Activated CD4-positive, CD25-positive, alpha-beta regulatory T cell (primary cell): ENCODE measurements around the gene ACAT2.
"Not testable (repeated sequence)": the region's sequence is repeated elsewhere in the genome, so short reads cannot be mapped to it uniquely, and the experiment has no call there.

Experiments
- DNase-seq, 4 experiments: peaks; one replicate each; lab custom pipeline; 2025; lab: John Stamatoyannopoulos, UW

Gene ACAT2

DNA sequence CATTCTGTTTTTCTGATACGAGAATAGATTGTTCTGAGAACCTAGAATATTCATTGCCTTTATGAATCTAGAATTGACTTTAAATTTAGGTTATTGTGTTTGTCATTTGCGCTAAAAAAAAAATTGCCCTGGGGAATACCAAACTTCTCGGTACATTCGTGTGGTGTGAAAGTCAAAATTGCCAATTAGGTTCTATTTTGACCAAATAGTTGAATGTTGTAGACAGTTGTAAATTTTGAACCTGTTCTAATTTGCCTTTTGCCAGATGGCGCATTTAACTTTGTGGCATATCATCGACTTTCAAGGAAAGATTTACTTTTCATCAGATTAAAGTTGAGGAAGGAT is 31.5 kb upstream of the ACAT2 start:
- DNase-seq = no peak

DNA sequence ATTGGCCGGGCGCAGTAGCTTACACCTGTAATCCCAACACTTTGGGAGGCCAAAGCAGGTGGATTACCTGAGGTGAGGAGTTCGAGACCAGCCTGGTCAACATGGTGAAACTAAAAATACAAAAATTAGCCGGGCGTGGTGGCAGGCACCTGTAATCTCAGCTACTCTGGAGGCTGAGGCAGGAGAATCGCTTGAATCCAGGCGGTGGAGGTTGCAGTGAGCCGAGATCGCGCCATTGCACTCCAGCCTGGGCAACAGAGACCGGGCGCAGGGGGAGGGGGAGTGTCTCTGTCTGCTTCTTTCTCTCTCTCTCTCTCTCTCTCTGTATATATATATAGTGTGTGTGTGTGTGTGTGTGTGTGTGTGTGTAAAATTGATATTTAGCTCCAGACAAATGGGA is 29.3 kb upstream of the ACAT2 start:
- not testable (repeated sequence) for DNase-seq

DNA sequence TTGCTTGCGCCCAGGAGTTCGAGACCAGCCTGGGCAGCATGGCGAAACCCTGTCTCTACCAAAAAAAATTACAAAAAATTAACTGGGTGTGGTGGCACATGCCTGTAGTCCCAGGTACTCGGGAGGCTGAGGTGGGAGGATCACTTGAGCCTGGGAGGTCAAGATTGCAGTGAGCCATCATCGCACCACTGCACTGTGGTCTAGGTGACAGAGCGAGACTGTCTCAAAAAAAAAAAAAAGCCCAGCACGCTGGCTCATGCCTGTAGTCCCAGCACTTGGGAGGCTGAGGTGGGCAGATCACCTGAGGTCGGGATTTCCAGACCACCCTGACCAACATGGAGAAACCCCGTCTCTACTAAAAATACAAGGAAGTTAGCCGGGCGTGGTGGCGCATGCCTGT is 28.4 kb upstream of the ACAT2 start:
- not testable (repeated sequence) for DNase-seq

DNA sequence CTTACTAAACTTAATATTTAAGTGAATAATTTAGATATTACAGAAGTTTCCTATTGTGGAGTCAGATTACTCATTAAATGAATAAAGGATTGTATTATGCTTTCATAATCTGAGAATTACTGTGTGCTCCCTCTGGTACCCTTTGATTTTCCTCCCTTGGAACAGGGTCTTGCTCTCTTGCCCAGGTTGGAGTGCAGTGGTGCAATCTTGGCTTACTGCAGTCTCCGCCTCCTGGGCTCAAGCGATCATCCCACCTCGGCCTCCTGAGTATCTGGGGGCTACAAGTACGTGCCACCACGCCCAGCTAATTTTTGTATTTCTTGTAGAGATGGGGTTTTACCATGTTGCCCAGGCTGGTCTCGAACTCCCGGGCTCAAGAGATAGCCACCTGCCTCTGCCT is 24.9 kb upstream of the ACAT2 start:
- no peak for DNase-seq

DNA sequence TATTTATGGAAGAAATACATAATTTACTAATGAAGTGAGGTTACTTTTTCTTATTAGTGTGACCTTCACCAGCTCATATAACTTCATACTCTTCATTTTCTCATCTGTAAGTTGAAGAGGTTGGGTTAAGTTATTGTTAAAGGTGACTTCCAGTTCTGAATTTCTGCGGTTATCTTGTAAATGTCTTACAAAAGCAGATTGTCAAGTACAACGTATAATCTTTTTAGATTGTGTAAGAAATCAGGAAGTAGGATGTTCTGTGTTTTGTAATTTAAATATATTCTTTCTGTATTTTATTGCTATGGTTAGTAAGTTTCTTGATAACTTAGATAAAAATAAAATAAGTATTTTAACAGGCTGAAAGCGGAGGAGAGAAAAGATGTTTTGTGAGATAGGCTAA is 22.5 kb upstream of the ACAT2 start:
- DNase-seq = no peak

DNA sequence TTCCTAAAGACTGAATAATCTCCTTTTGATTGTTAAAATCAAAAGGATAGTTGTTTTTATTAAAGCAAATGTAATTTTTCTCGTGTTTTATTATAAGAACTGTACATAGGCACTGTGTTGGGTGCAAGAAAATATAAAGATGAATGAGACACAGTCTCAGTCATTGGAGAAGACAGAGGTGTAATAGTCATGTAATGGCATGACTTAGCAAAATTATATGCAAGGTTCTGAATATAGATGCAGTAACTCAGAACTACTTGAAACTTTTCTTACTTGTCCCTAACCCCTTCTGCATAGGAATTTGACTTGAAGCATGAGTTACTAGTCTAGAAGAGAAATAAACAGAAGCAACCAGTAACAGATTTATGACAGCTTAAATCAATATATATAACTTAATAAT is 19.7 kb upstream of the ACAT2 start:
- DNase-seq = no peak

DNA sequence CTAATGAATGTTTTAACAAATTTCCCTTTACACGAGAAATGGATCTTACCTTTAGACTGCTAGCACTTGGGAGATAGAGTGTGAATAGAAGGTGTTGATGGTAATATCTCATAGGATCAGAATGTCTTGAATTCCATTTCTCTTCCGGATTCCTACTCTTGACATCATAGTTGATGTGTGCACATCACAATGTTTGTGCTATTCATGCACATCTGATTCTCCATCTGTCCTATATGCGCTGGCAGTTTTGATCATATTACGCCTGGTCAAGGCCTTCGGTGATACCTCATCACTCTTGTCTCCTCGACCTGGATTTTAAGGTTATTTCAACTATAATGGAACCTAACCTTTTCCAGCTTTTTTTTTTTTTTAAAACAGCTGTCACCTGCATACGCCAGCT is 16.8 kb upstream of the ACAT2 start:
- no peak for DNase-seq

DNA sequence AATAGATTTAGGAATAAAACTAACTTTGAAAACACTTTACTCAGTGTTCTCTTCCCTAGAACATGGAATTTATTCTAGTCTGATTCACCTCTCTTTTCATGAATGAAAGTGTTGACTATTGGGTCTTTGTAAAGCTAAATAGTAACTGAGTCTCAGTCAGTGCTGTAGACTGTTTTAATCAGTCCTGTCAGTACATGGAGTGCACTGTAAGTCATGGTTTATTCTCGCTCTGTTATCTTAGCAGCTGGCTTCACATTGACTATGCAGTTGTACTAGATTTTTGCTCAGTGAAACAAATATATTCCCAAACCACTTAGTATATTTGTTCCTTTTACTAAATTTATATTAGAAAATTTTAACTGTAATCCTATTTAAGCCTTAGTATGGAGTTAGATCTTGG is 15.1 kb upstream of the ACAT2 start:
- DNase-seq = no peak

DNA sequence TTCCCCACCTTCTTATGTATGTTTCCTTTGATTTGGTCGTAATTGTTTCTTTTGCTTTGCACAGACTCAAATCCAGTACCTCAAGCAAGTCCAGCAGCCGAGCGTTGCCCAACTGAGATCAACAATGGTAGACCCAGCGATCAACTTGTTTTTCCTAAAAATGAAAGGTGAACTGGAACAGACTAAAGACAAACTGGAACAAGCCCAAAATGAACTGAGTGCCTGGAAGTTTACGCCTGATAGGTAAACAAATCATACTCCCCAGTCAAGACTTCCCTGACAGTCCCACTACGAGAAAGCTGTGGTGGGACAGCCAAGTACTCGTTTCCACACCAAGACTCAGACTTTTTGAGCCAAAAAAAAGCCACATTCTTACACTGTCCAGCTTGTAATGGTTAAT is 13.7 kb upstream of the ACAT2 start:
- not testable (repeated sequence) for DNase-seq

DNA sequence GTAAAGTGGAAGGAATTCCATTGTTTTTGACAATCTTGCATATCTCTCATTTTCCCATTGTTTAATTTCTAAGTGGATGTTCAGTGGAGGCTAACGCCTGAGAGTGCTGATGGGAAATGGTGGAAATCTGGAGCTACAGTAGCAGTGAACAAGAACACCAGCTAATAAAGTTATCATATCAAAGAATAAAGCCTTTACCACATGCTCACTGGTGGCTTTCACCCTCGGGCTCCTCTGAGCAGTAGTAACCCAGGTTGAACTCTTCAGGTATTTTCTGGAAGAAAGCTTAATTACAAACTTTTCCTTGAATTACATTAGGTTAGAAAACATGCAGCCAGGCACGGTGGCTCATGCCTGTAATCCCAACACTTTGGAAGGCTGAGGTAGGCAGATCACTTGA is 10.4 kb upstream of the ACAT2 start:
- no peak for DNase-seq

DNA sequence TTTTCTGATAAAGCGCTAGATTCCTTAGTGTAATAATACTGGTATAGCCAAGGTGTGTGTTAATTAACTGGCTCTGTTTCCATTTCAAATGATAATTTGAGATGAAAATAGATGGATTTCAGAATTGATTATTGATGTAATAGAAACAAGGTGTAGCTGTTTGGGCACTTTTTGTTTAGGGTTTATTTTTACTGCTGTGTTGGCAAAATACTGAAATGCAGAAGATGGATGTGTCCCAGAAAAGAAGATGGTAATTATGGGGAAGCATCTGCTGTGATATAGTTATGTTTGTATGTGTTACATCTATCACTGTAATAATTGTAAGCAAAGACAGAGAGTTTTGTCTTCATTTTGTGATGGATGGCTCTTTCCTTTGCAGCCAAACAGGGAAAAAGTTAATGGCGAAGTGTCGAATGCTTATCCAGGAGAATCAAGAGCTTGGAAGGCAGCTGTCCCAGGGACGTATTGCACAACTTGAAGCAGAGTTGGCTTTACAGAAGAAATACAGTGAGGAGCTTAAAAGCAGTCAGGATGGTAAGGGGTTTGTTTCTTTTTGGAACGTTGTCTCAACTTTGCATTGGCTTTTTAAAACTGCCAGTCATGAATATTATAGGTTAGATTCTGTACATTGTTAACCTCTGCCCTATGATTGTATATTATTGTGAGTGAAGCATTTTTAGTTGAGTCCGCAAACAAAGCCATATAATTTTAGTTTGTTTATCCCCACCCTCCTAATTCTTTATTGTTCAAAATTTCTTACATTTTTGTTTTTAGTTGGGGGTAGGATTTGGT is 8.6 kb upstream of the ACAT2 start:
- DNase-seq = no peak

DNA sequence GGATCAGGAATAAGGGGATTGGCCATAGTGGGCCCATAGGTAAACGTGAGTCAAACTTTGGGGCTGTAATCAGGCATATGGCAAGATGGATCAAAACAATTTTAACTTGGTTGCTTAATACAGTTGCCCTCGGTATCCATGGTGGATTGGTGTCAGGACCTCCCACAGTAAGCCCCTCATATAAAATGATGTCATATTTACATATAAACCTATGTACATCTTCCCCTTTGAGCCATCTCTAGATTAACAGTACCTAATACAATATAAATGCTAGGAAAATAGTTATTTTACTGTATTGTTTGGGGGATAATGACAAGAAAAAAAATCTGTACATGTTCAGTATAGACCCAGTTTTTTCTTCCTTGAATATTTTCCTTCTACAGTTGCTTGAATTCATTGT is 7.4 kb upstream of the ACAT2 start:
- DNase-seq = no peak

DNA sequence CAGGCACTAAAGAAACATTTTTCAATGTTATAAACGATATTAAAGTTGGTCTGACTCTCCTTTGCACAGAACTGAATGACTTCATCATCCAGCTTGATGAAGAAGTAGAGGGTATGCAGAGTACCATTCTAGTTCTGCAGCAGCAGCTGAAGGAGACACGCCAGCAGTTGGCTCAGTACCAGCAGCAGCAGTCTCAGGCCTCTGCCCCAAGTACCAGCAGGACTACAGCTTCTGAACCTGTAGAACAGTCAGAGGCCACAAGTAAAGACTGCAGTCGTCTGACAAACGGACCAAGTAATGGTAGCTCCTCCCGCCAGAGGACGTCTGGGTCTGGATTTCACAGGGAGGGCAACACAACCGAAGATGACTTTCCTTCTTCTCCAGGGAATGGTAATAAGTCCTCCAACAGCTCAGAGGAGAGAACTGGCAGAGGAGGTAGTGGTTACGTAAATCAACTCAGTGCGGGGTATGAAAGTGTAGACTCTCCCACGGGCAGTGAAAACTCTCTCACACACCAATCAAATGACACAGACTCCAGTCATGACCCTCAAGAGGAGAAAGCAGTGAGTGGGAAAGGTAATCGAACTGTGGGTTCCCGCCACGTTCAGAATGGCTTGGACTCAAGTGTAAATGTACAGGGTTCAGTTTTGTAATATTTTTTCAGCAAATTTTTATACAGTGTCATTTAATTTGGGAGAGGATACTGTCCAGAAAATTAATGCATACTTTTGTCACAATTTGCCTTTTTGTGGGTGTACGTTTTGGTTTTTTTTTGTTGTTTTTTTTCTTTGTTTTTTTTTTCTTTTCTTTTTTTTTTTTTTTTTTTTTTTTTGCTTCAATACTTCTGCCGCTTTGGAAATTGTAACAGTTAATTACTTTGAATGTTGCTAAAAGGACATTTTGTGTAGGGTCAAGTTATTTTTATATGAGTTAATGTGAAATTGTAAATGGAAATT is 6.6 kb upstream of the ACAT2 start:
- DNase-seq = no peak

DNA sequence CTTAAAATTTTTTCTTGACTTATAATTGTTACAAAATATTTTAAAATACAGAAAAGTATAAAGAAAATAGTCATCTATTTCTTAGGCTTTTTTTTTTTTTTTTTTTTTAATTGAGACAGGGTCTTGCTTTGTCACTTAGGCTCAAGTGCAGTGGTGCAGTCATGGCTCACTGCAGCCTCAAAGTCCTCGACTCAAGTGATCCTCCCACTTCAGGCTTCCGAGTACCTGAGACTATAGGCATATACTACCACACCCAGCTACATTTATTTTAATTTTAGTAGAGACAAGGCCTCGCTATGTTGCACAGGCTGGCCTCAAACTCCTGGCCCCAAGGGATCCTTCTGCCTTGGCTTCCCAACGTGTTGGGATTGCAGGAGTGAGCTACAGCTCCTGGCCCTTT is 5.3 kb upstream of the ACAT2 start:
- no peak for DNase-seq

DNA sequence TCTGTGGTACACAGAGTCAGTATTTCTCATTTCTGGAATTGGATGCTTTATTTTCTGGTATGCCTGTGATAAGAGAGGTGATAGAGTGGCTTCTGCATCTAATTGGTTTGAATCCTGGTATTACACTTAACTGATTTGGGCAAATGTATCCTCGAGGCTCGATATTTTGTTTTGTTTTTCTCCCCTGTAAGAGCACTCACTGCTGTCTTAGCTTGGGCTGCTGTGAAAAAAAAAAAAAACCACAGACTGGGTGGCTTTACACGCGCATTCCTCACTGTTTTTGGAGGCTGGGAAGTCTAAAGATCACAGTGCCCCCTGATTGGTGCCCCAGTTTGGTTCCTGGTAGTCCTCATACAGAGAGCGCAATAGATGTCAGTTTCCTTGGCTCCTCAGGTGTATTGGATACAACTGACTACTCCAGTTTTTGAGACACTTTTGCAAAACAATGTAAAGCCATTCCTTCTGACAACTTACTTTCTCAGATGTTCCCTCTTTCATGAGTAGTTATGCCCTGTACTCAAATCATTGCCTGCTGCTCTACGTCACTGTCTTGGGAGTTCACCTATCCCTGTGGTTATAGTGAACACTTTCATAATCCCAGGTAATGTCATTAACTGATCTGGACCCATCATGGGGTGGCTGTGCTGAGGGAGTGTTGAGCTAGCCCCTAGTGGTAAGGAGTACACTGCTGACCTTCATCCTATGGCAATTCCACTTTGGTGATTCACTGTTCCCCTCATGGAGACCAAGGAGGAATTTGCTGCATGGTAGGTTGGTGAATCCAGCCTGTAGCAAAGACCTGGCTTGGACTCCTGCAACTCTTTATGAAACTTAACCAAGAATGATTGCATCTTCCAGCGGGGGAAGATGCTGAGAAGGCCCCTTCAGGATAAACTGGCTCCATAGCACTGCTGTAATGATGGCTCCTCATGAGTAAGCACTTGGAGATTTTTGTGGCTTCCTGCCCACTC is 3.5 kb upstream of the ACAT2 start:
- no peak for DNase-seq

DNA sequence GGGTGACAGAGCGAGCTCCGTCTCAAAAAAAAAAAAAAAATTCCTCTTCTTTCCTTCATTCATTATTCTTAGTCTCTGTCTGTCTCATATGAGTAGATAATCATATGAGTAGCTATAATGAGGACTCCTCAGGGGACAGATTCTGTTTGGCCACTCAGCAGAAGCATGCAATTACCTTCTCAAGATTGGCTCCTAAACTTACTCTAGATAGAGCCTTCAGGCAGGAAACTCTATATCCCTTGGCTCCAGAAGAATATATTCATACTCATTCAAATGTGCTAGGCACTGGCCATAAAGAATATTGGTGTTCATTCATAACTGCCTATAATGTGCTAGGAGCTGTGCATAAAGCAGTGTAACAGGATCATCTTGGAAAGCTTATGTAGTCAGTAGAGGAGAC is 2.2 kb upstream of the ACAT2 start:
- no peak for DNase-seq

DNA sequence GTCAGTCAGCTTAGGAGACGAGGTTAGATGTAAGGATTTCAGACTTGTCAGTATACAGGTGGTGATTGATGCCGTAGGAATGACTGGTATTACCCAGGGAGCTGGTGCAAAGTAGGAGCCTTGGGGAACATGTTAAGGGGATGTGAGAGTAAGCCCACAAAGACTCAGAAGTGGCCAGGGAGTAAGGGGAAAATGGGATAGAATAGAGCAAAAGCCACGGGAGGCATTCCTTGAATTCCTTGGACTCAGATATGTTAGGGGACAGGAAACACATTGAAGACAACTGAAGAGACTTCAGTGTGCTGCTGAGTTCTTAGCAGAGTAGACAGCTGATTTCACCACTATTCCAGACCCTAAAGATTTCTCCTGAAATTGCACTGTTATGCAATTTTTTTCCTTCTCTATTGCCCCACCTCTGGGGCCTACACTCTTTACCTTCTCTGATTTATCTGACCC is 1.2 kb upstream of the ACAT2 start:
- DNase-seq = no peak

DNA sequence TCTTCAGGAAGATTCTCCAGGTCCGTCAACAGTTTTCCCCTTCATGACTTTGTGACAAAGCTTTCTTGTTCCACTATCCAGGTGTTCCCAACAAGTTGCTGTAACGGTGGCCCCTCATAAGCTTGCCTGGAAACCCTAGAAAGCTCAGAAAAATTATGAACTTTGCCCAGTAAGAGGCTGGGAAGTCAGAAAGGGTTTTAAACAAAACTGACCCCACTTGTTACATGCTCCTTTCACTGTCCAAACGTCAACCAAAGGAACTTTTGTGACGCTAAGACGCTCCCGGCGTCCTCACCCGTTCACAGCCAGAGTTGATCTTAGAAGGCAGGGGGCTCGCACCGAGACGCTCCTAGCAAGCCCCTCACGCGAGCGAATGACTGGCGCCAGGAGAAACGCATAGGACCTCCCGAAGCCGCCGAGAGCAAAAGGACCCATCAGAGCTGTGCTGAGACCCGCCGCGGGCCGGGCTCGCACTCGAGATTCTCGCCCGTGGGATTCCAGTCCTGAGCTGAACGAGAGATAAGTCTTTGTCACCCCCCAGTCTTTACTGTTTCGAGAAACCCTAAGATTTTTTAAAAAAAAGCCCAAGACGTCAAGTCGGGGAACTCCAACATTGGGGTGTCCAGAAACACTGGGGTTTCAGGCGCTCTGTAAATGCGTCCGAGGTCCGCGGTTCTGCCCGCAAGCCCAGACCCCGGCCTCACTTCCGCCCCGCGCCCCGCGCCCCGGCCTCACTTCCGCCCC is 544 bp upstream of the ACAT2 start:
- DNase-seq = peak in 1 of 4 experiments; percentile 26

DNA sequence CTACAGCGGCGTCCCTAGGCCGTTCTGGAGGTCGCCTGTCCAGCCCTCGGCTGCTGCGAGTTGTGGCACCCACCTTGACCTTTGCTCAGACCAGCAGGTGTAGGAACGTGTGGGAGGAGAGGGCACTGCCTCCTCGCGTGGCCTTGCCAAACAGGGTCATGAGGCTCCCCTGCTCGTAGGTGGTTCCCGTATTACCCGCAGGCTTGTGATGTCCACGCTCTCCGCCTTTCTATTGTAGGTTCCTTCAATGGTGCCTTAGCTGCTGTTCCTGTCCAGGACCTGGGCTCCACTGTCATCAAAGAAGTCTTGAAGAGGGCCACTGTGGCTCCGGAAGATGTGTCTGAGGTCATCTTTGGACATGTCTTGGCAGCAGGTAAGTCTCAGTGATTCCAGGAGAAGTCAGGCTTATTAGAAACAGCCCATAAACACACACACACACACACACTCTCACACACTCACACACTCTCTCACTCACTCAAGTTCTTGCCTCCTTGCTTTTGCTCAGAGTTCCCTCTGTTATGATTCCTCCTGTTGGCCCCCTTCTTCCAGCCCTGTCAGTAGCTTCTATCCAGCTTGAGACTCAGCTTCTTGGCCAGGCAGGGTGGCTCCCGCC is 942 bp downstream of the ACAT2 start:
- no peak for DNase-seq

DNA sequence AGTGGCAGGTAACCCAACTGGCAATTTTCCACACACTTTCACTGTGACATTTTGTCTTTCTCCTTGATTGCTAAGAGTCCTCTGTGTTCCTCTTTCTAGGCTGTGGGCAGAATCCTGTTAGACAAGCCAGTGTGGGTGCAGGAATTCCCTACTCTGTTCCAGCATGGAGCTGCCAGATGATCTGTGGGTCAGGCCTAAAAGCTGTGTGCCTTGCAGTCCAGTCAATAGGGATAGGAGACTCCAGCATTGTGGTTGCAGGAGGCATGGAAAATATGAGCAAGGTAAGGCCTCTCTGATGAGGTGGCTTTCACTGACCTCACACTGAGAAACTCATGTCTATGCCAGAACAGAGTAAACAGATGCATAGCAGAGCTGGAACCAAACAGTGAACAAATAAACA is 5.1 kb downstream of the ACAT2 start:
- DNase-seq = no peak

DNA sequence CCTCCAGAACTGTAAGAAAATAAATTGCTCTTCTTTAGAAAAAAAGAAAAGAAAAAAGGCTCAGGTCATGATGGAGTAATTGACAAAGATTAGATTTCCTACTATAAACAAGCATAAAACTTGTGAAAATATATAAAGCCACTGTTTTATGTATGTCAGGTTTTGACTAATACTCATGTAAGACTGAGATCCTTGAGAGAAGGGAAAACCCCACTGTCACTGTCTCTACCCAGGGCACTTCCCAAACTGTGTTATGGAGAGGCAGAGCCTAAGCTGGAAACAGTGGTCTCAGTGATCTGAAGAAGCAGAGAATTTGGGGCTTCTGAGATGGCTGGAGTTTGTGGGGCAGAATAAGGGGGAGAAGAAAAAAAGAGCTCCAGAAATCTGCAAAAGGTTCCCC is 7.6 kb downstream of the ACAT2 start:
- DNase-seq = no peak
